CD4-positive, alpha-beta T cell treated with Interleukin-4 for 4 hours (primary cell): Measurements from ENCODE around the gene MED25.

Source experiments
- DNase-seq: peaks from one replicate; pipeline ENCODE4 v3.0.0-alpha.2; 2020

The MED25 gene

GRCh38 chr19:49817964-49818648, at the start of gene MED25:
MED25 (plus strand) TSS chr19:49818289; CDS start chr19:49818342, 53 bp downstream.
- DNase-seq: peak; percentile 89

DNA sequence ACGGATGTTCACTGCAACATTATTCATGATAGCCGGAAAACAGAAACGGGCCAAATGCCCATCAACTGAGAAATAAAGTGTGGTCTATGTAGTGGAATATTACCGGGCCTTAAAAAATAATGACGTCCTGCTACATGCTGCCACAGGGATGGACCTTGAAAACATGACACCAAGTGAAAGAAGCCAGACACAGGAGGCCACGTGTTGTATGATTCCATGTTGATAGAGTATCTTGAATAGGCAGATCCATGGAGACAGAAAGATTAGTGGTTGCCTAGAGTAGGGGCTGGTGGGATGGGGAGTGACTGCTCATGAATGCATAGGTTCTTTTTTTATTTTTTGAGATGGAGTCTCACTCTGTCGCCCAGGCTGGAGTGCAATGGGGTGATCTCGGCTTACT, 47.6 kb upstream of the MED25 start:
- DNase-seq: no peak

DNA sequence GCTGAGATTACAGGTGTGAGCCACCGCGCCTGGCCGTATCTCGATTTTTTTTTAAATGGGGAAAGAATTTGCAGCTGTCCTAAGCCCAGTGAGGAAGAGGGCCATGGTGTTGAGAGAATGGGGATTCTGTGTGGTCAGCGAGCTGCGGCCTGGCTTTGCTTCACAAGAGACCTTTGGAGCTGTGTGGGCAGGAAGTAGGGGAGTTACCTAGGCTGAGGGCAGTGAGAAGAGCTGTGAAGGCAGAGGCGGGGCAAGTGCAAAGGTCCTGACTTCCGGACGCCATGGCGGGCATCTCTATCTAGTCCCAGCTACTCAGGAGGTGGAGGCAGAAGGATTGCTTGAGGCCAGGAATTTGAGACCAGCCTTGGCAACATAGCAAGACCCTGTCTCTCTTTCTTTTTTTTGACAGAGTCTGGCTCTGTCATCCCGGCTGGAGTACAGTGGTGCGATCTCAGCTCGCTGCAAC, 46.4 kb upstream of the MED25 start:
- no peak for DNase-seq

DNA sequence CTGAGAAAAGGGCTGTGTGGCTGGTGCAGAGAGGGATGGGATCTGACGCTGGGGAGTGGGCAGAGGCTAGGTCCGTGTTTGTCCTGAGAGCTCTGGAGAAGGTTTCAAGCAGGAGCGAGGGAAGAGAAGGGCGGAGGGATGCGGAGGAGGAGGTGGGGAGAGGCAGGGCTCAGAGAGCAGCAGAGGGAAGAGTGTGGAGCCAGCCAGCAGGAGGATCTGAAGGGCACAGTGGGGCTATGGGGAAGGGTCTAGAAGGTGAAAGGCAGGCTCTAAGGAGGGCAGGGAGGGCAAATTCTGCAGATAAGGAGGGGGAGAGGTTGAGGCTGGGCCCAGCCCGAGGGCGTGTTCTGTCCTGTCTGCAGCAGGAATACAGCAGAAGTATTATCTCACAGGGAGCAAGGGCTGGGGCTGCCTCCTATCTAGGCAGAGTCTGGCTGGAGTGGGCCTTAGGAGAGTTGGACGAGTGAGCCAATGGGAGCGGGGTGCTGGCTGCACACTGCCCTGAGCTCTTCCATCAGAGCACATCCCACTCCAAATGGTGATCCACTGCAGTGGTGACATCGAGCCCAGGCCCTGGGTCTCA, 45.1 kb upstream of the MED25 start:
- DNase-seq: no peak

DNA sequence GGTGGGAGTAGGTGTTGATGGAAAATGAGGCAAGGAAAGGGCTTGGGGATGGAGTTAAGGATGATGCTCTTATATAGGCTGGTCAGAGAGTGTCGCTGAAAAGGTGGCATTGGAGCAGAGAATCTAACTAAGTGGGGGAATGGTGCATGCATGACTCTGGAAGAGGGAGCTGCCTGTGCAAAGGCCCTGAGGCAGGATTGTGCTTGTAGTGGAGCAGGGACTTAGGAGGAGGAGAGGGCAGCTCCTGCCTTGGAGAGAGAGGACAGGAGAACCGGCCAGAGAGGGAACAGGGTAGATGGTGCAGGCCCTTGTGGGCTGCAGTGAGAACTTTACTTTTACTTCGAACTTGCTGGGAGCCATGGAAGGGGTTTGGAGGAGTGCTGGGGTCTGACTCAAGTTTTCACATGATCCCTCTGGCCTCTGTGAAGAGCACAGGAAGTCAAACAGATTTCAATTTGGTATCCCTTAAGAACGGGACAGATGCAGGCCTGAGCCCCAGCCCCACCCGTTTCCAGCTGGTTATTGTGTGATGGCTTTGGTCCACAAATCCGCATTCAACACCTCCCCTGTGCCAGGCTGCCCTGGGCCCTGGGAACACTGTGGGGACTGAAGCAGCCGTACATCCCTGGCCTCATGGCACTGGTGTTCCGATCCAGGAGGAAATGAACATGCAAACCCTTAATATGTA, 44.3 kb upstream of the MED25 start:
- no peak for DNase-seq

DNA sequence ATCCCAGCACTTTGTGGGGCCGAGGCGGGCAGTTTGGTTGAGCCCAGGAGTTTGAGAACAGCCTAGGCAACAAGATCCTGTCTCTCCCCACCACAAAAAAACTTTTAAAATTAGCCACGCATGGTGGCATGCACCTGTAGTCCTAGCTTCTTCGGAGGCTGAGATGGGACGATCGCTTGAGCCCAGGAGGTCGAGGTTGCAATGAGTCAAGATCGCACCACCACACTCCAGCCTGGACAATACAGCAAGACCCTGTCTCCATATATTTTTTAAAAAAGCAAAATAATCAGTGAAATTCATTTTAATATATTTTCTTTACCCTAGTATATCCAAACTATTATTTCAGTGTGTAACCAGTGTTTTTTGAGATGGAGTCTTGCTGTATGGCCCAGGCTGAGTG, 43.1 kb upstream of the MED25 start:
- DNase-seq: no peak

DNA sequence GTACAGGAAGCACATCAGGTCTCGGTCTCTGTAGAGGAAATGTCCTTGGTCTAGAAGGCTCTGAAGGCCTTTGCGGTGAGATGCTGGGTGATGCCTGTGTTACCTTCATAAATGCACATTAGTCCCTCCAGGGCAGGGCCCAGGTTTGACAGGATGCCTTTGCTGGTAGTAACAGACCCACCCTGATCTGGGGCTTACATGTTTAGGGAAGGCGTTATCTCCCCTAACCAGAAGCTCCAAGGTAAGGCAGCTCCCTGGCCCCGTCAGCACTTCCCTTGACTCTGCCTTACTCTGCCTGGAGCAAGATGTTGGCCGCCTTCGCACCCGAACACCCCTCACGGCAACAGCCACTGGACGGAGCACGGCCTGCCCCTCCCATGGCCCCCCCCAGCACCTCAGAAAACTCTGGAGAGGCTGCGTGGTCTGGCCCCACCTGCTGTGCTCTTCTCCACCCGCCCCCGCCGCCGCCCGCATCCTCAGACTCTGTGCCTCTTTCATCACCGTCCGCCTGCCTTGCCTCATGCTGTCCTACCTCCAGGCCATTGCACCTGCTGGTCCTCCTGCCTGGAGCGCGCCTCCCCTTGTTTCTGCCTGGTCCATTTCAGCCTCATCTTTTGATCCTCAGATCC, 42.2 kb upstream of the MED25 start:
- no peak for DNase-seq

DNA sequence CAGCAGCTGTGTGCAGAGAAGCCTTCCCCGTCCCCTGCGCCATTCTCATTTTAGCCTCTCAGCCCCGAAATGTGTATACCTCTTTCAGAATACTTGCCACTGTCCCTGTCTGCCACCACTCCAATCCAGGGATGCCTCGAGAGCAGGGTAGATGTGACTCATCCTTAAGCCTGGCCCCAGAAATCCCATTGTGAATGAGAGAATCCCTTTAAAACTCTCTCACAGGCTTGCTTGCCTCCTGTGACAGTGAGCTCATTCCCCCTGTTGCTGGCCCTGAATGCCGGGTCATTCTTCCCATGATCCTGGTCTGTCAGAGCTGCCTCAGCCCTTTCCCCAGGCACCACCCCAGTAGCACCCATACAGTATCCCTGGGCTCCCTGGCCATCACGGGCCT, 41.7 kb upstream of the MED25 start:
- DNase-seq: no peak

DNA sequence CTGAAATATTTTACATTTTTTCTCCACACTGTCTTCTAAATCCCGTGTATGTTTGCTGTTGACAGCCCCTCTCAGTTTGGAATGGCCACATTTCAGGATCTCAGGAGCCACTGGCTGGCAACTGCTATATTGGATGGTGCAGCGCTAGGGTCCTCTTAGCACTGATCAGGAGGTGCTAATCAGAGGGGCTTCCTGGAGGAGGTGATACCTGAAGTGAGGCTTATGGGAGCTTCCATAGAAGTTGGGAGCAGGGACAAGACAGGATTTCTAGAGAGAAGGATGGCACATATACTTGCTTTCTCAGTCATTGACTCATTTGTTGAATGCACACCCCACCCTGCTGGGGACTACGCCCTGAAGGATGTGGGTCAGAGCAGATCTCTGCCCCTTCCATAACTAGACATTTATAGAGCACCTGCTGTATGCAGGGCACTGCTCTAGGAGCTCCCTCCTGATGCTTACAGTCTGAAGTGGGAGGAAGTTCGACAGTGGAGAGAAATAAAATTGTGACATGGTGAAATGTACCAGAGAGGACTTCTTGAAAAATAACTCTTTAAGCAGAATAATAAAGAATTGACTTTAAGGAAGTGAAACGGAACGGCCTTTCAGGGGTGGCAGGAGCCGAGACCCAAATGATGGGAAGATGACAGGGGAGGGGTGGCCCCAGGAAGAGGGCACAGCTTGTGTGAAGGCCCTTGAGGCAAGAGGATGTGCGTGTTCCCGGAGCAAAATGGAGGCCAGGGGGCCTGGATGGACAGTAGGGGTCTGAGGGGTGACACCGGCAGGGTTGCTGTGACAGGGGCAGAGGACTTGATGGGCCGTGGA, 38.1 kb upstream of the MED25 start:
- peak; percentile 6 for DNase-seq

GRCh38 chr19:49780861-49781260, 37.2 kb upstream of the MED25 start:
- DNase-seq: no peak

GRCh38 chr19:49781394-49781793, 36.7 kb upstream of the MED25 start:
- DNase-seq: no peak

- no peak for DNase-seq
These were observed 35.6 kb upstream of the MED25 start for GRCh38 chr19:49782515-49782914.

DNA sequence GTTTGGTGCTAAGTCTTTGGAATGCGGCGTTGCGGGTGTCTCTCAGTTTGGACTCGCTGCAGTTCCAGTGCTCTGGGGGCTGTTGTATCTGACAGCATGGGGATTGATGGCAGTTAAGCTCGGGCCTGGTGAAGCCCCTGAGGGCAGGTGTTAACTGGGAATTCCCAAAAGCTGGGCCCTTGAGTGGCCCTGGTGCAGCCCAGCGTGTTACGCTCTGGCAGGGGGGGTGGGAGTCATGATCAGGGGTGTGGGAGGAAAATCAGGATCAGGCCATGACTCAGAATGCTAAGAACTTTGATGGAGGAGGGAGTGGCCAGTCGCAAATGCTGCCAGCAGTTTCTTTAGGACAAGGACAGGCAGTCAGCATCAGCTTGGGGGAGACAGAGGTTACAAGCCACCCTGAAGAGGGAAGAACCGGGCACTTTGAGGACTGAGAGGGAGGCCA, 31.7 kb upstream of the MED25 start:
- no peak for DNase-seq

DNA sequence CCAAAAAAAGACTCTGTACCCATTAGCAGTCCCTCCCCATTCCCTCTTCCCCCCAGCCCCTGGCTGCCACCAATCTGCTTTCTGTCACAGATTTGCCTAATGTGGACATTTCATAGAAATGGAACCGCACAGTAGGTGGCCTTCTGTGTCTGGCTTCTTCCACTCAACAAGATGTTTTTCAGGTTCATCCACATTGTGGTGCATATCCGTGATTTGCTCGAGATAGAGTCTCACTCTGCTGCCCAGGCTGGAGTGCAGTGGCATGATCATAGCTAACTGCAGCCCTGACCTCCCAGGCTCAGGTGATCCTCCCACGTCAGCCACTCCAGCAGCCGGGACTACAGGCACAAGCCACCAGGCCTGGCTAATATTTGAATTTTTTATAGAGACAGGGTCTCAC, 30.3 kb upstream of the MED25 start:
- no peak for DNase-seq

GRCh38 chr19:49788857-49789256, 29.2 kb upstream of the MED25 start:
- no peak for DNase-seq

- no peak for DNase-seq
These were observed 27.2 kb upstream of the MED25 start for GRCh38 chr19:49790866-49791265.

DNA sequence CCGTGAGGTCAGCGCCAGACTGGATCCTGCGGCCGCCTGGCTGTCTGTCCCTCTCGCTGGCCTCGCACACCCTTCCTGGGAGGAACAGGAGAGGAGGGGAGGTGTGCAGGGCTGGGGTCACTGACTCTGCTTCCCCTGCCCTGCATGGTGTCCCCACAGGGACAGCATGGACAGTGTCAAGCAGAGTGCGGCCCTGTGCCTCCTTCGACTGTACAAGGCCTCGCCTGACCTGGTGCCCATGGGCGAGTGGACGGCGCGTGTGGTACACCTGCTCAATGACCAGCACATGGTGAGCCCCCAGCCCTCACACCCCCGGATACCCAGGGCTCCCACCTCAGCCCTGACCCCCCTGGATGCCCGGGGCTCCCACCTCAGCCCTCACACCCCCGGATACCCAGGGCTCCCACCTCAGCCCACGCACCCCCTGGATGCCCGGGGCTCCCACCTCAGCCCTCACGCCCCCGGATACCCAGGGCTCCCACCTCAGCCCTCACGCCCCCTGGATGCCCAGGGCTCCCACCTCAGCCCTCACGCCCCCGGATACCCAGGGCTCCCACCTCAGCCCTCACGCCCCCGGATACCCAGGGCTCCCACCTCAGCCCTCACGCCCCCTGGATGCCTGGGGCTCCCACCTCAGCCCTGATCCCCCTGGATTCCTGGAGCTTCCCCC, 26.2 kb upstream of the MED25 start:
- no peak for DNase-seq

DNA sequence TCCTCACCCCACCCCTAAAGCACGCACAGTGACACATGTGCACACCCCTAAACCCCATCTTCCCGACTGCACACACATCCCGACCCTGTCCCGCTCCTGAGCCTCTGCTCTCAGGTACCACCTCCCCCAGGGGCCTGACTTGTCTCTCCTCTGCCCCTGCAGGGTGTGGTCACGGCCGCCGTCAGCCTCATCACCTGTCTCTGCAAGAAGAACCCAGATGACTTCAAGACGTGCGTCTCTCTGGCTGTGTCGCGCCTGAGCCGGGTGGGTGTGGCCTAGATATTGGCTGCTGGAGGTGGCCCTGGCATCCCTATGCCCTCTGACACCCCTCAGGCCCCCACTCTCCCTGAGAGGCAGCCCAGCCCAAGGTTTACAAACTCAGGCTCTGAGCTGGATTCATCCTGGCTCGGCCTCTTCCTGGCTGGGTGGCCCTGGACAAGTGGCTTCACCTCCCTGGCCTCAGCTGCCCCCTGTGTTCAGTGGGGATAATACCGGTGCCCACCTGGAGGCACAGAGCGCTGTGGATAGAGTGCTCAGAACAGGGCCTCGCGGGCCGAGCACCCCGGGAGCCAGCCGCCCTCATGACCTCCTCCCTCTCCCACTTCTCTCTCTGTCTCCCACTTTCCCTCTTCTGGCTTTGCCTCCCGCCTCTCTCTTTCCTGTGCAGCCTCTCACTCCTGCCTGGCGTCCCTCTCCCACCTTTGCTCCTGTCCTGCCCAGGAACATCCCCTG, 25.1 kb upstream of the MED25 start:
- DNase-seq: no peak

- no peak for DNase-seq
These were observed 24.6 kb upstream of the MED25 start for GRCh38 chr19:49793561-49793840.

DNA sequence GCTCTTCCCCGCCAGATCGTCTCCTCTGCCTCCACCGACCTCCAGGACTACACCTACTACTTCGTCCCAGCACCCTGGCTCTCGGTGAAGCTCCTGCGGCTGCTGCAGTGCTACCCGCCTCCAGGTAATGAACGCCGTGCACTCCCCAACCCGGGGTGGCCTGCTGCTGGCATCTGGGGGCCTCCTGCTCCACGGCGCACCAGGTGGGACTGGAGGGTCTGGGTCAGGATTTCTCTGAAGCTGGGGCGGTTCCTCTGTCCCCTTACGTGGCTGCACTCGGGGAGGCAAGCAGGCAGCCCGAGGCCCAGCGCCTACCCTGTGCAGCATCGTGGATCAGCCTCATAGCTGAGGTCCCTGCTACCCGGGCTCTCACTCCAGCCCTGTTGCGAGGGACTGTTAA, 22.5 kb upstream of the MED25 start:
- DNase-seq: no peak

DNA sequence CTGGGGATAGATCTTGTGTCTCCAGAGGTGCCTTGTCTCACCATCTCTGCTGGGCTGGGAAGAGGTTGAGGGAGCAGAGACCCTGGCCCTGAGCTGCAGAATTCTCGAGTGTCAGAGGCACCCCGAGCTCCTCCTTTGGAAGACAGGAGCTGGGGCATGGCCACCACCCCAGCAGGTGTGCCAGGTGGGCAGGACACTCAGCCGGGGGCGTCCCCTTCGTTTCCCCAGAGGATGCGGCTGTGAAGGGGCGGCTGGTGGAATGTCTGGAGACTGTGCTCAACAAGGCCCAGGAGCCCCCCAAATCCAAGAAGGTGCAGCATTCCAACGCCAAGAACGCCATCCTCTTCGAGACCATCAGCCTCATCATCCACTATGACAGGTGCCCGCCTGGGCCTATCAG, 19.5 kb upstream of the MED25 start:
- no peak for DNase-seq

DNA sequence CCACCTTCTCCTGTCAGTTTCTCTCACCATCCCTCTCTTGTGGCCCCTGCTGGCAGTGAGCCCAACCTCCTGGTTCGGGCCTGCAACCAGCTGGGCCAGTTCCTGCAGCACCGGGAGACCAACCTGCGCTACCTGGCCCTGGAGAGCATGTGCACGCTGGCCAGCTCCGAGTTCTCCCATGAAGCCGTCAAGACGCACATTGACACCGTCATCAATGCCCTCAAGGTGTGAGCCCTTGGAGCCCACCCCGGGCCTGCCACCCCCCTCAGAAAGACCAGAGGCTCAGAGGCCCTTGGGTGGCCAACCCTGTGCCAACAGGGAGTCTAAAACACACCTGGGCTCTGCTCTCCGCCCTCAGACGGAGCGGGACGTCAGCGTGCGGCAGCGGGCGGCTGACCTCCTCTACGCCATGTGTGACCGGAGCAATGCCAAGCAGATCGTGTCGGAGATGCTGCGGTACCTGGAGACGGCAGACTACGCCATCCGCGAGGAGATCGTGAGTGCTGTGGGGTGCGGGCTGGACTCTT, 18.8 kb upstream of the MED25 start:
- DNase-seq: no peak
